ENCODE data around the gene CFAP46.

- TF ChIP-seq CTCF (IDR thresholded peaks at IDR 0.05) (no peak), POLR2A (IDR thresholded peaks at IDR 0.05) (no peak)
Measured at GRCh38 chr10:132946311-132946710, 3.9 kb upstream of the CFAP46 start.

Measured in Peyer's patch (tissue), 4 donors.